Psoas muscle (tissue), 8 donors: ENCODE measurements around the gene AGER. TPM values are rescaled to one million over a fixed set of nuclear protein-coding genes. Genes with fewer than 3 reads are reported as not detected.

Experiments used
- ATAC-seq, 4 donors: fragments of 200-7000 bp; cut with Tn5 transposase; one replicate each; pipeline ENCODE4 v1.9.1; 2020; ENCODE audit warnings: moderate library complexity in 3 of 4, mild to moderate bottlenecking in 2 of 4
- DNase-seq, 2 donors: peaks; one replicate each; pipeline ENCODE4 v3.0.0-alpha.2; 2020
- H3K27ac ChIP-seq: fragments of 200-600 bp; one replicate; pipeline ENCODE4 v1.8.0; 2022
- H3K27me3 ChIP-seq, 3 donors: fragments of 200-600 bp in 1 of 3; one replicate each; pipeline versions ENCODE4 v1.6.1 to v1.8.0; 2013 to 2022; ENCODE audit warnings: low read length in 2 of 3, mild to moderate bottlenecking in 2 of 3, moderate library complexity in 1 of 3; ENCODE audit not compliant: insufficient read depth in 3 of 3
- H3K36me3 ChIP-seq, 2 donors: fragments of 200-600 bp in 1 of 2; one replicate each; pipeline versions ENCODE4 v1.6.1 to v1.8.0; 2013 to 2022; ENCODE audit warnings: low read depth in 1 of 2, mild to moderate bottlenecking in 1 of 2, moderate library complexity in 1 of 2; ENCODE audit not compliant: insufficient read depth in 1 of 2
- H3K4me1 ChIP-seq: fragments of 200-600 bp; one replicate; pipeline ENCODE4 v1.8.0; 2022
- H3K4me3 ChIP-seq: fragments of 200-600 bp; one replicate; pipeline ENCODE4 v1.8.0; 2022; ENCODE audit warnings: mild to moderate bottlenecking
- H3K9me3 ChIP-seq: fragments of 200-600 bp; one replicate; pipeline ENCODE4 v1.8.0; 2022
- WGBS, 3 donors: extraction: QIAGEN DNeasy Blood & Tissue Kit; methylation state at CpG; one replicate each; pipeline versions ENCODE4 v1.1.6 to v1.1.7; 2013; 5-methylcytosine and 5-hydroxymethylcytosine counted together
- intact Hi-C, 2 donors: fragments of 100-400 bp; cut with DNase I; formaldehyde crosslinking; loops; one replicate each; pipeline versions ENCODE4 v1.11.0 to v1.14.2; 2022
- polyA plus RNA-seq, 3 donors: library from polyadenylated mRNA; stranded (reverse); fragments of 200-250 nt; gene quantifications; one replicate each; pipeline ENCODE4 v1.2.3, GENCODE V29; 2013
- total RNA-seq, 4 donors: library from RNA; stranded (reverse); fragmentation: NEBNext Ultra II Directional in 2 of 4; extraction: Animal tissue kit (Norgen Biotek cat#: 25700) in 2 of 4; gene quantifications; one replicate each; pipeline versions ENCODE4 v1.2.1 to v1.2.4, GENCODE V29; 2021 to 2023
- TF ChIP-seq, protein P1 (sequence below): fragments of 200-600 bp; IDR thresholded peaks from one replicate; pipeline ENCODE4 v1.8.0; 2022; ENCODE audit warnings: antibody characterized with exemption
- donor health status: healthy with polysubstance abuse.
- donor health status: DM: no; HTN: no; CAD: no; lungs with moderate emphysema.
- donor health status: Bipolar disorder and iron deficiency.
- donor health status: healthy.
- donor health status: DM: yes; HTN: yes; CAD: no.
- donor health status: DM: no; HTN: no; CAD: no.
- donor health status: DM: no; HTN: no; CAD: no.
- donor health status: DM: yes; HTN: yes; CAD: no.

AGER gene
- total and polyA plus RNA-seq, 7 donors, result 0.79 to 2.0 (median 1.2) TPM

DNA sequence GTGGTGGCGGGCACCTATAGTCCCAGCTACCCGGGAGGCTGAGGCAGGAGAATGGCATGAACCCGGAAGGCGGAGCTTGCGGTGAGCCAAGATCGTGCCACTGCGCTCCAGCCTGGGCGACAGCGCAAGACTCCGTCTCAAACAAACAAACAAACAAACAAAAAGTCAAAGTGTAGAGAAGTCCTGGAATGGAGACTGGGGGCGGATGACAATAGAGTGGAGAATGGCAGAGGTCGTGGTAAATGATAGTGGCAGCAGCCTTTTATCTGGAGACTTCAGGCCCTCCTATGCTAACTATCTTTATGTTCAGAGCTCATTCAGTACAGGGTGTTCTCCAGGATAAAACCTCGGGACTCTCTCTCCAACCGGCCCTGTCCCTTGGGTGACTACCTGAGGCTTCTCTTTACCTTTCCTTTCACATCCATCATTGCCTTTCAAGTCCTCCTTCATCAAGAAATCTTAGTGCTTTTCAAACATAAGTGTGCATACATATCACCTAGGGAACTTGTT lies 52.6 kb downstream of the AGER start:
- Histone ChIP-seq H3K27me3 (no peaks in the 10 kb centered on the region), H3K27ac (no peak overlapping the region), H3K9me3 (no peaks in the 10 kb centered on the region), H3K4me3 (no peak overlapping the region), H3K36me3 (peaks cover 0 to 8% of the 10 kb centered on the region in 2 donors), H3K4me1 (peaks cover 22% of the 10 kb centered on the region)
- ATAC-seq (no peak), DNase-seq (peak in 1 of 2 donors; percentile 33)
- WGBS, 3 donors, result 90 to 92% (median 90%) methylated on average over 14 of the region's 14 CpGs
- intact Hi-C loops, result no loop called here
- TF ChIP-seq, protein P1, sequence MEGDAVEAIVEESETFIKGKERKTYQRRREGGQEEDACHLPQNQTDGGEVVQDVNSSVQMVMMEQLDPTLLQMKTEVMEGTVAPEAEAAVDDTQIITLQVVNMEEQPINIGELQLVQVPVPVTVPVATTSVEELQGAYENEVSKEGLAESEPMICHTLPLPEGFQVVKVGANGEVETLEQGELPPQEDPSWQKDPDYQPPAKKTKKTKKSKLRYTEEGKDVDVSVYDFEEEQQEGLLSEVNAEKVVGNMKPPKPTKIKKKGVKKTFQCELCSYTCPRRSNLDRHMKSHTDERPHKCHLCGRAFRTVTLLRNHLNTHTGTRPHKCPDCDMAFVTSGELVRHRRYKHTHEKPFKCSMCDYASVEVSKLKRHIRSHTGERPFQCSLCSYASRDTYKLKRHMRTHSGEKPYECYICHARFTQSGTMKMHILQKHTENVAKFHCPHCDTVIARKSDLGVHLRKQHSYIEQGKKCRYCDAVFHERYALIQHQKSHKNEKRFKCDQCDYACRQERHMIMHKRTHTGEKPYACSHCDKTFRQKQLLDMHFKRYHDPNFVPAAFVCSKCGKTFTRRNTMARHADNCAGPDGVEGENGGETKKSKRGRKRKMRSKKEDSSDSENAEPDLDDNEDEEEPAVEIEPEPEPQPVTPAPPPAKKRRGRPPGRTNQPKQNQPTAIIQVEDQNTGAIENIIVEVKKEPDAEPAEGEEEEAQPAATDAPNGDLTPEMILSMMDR, result no peak

Other genes starting within 250 kb of the AGER start
- 1 to 10 TPM; 2.5 to 5.8 (median 3.4) TPM for gene CFB, start 238.2 kb downstream of the AGER start, total RNA-seq
- 1 to 10 TPM; 1.6 to 2.3 (median 1.8) TPM for gene CFB, start 238.2 kb downstream of the AGER start, polyA plus RNA-seq
- gene NELFE, start 225.3 kb downstream of the AGER start, total RNA-seq, result 10 to 100 TPM; 47.2 to 52.3 (median 48.7) TPM
- 10 to 100 TPM; 44.3 to 86.9 (median 85.4) TPM for gene NELFE, start 225.3 kb downstream of the AGER start, polyA plus RNA-seq
- 10 to 100 TPM; 27.9 to 31.0 (median 29.2) TPM for gene SKIC2, start 225.1 kb downstream of the AGER start, total RNA-seq
- 10 to 100 TPM; 26.9 to 36.6 (median 31.8) TPM for gene SKIC2, start 225.1 kb downstream of the AGER start, polyA plus RNA-seq
- 10 to 100 TPM in 2 of 4 donors, 1 to 10 TPM in 2; 7.4 to 12.9 (median 9.9) TPM for gene DXO, start 212.1 kb downstream of the AGER start, total RNA-seq
- 10 to 100 TPM in 1 of 3 donors, 1 to 10 TPM in 2; 8.0 to 20.6 (median 9.2) TPM for gene DXO, start 212.1 kb downstream of the AGER start, polyA plus RNA-seq
- 10 to 100 TPM in 3 of 4 donors, 1 to 10 TPM in 1; 5.6 to 13.2 (median 10.9) TPM for gene C4A, start 202.2 kb downstream of the AGER start, total RNA-seq
- 1 to 10 TPM; 3.0 to 3.2 (median 3.1) TPM for gene C4A, start 202.2 kb downstream of the AGER start, polyA plus RNA-seq
- gene C4B, start 169.5 kb downstream of the AGER start, total RNA-seq, result 10 to 100 TPM in 1 of 4 donors, 1 to 10 TPM in 3; 5.6 to 12.6 (median 9.4) TPM
- gene C4B, start 169.5 kb downstream of the AGER start, polyA plus RNA-seq, result 1 to 10 TPM; 2.6 to 3.3 (median 2.7) TPM
- 1 to 10 TPM in 1 of 4 donors, under 1 TPM in 1, not detected in 2; 0.19 to 9.9 TPM for gene CYP21A2, start 145.8 kb downstream of the AGER start, total RNA-seq
- gene CYP21A2, start 145.8 kb downstream of the AGER start, polyA plus RNA-seq, result under 1 TPM in 2 of 3 donors, not detected in 1; 0.05 to 0.10 TPM
- 10 to 100 TPM; 14.5 to 26.1 (median 23.9) TPM for gene TNXB, start 74.9 kb downstream of the AGER start, total RNA-seq
- gene TNXB, start 74.9 kb downstream of the AGER start, polyA plus RNA-seq, result 10 to 100 TPM in 1 of 3 donors, 1 to 10 TPM in 2; 7.0 to 13.6 (median 9.1) TPM
- gene ATF6B, start 56.0 kb downstream of the AGER start, total RNA-seq, result 10 to 100 TPM; 17.2 to 23.8 (median 19.9) TPM
- 10 to 100 TPM; 13.0 to 35.2 (median 15.1) TPM for gene ATF6B, start 56.0 kb downstream of the AGER start, polyA plus RNA-seq
- 1 to 10 TPM; 2.1 to 4.3 (median 4.1) TPM for gene FKBPL, start 54.0 kb downstream of the AGER start, total RNA-seq
- gene FKBPL, start 54.0 kb downstream of the AGER start, polyA plus RNA-seq, result 10 to 100 TPM in 1 of 3 donors, 1 to 10 TPM in 2; 8.2 to 12.2 (median 9.9) TPM
- under 1 TPM; 0.08 to 0.51 (median 0.16) TPM for gene PRRT1, start 32.3 kb downstream of the AGER start, total RNA-seq
- under 1 TPM; 0.22 to 0.28 (median 0.26) TPM for gene PRRT1, start 32.3 kb downstream of the AGER start, polyA plus RNA-seq
- gene PPT2, start 30.1 kb downstream of the AGER start, total RNA-seq, result 10 to 100 TPM; 11.3 to 15.1 (median 14.0) TPM
- gene PPT2, start 30.1 kb downstream of the AGER start, polyA plus RNA-seq, result 10 to 100 TPM; 12.5 to 28.3 (median 18.0) TPM
- 1 to 10 TPM; 2.0 to 7.0 (median 3.7) TPM for gene EGFL8, start 19.7 kb downstream of the AGER start, total RNA-seq
- gene EGFL8, start 19.7 kb downstream of the AGER start, polyA plus RNA-seq, result 1 to 10 TPM; 2.1 to 4.0 (median 3.6) TPM
- 10 to 100 TPM; 36.8 to 59.8 (median 47.7) TPM for gene AGPAT1, start 8.2 kb downstream of the AGER start, total RNA-seq
- gene AGPAT1, start 8.2 kb downstream of the AGER start, polyA plus RNA-seq, result 10 to 100 TPM; 35.0 to 77.8 (median 38.0) TPM
- 10 to 100 TPM; 52.0 to 91.1 (median 57.0) TPM for gene RNF5, start 5.8 kb downstream of the AGER start, total RNA-seq
- 100 to 1,000 TPM; 110 to 122 (median 113) TPM for gene RNF5, start 5.8 kb downstream of the AGER start, polyA plus RNA-seq
- 10 to 100 TPM; 36.1 to 46.7 (median 37.5) TPM for gene PBX2, start 5.9 kb upstream of the AGER start, total RNA-seq
- 10 to 100 TPM; 20.4 to 27.4 (median 22.1) TPM for gene PBX2, start 5.9 kb upstream of the AGER start, polyA plus RNA-seq
- 1 to 10 TPM; 1.7 to 5.1 (median 3.5) TPM for gene GPSM3, start 8.4 kb upstream of the AGER start, total RNA-seq
- 1 to 10 TPM; 1.5 to 2.7 (median 2.6) TPM for gene GPSM3, start 8.4 kb upstream of the AGER start, polyA plus RNA-seq
- gene NOTCH4, start 39.8 kb upstream of the AGER start, total RNA-seq, result 10 to 100 TPM; 11.3 to 16.6 (median 13.7) TPM
- gene NOTCH4, start 39.8 kb upstream of the AGER start, polyA plus RNA-seq, result 10 to 100 TPM in 2 of 3 donors, 1 to 10 TPM in 1; 9.7 to 19.5 (median 10.4) TPM
- gene TSBP1, start 187.7 kb upstream of the AGER start, total RNA-seq, result not detected
- not detected for gene TSBP1, start 187.7 kb upstream of the AGER start, polyA plus RNA-seq
- not detected for gene BTNL2, start 222.9 kb upstream of the AGER start, total RNA-seq
- gene BTNL2, start 222.9 kb upstream of the AGER start, polyA plus RNA-seq, result not detected